ENCODE data around the gene GABBR2.

The GABBR2 gene

GRCh38 chr9:98610711-98611110 lies 98.0 kb downstream of the GABBR2 start:
- Mint-ChIP-seq H3K4me1 (ENCODE audit: low read depth) (no peaks in the 10 kb centered on the region), H3K27ac (no peak overlapping the region), H3K36me3 (ENCODE audit: low read depth) (no peaks in the 10 kb centered on the region), H3K27me3 (peaks cover 22% of the 10 kb centered on the region), H3K9me3 (no peaks in the 10 kb centered on the region), H3K4me3 (no peak overlapping the region)
- DNase-seq = no peak

- DNase-seq = no peak
- H3K4me1 Mint-ChIP-seq (ENCODE audit: low read depth) = no peaks in the 10 kb centered on the region
- peaks cover 19% of the 10 kb centered on the region for H3K27me3 Mint-ChIP-seq
- no peak overlapping the region for H3K27ac Mint-ChIP-seq
- no peak overlapping the region for H3K4me3 Mint-ChIP-seq
- H3K9me3 Mint-ChIP-seq = no peaks in the 10 kb centered on the region
- H3K36me3 Mint-ChIP-seq (ENCODE audit: low read depth) = no peaks in the 10 kb centered on the region
Observed at GRCh38 chr9:98610211-98610610, 98.5 kb downstream of the GABBR2 start.

- Mint-ChIP-seq H3K36me3 (ENCODE audit: low read depth) (no peaks in the 10 kb centered on the region), H3K9me3 (no peaks in the 10 kb centered on the region), H3K27ac (no peak overlapping the region), H3K4me3 (no peak overlapping the region), H3K4me1 (ENCODE audit: low read depth) (no peaks in the 10 kb centered on the region), H3K27me3 (peaks cover 19% of the 10 kb centered on the region)
- no peak for DNase-seq
Observed at GRCh38 chr9:98609646-98610045, 99.1 kb downstream of the GABBR2 start.

GRCh38 chr9:98607787-98608186 lies 100.9 kb downstream of the GABBR2 start:
- no peak for DNase-seq
- Mint-ChIP-seq H3K4me3 (no peak overlapping the region), H3K4me1 (ENCODE audit: low read depth) (no peaks in the 10 kb centered on the region), H3K9me3 (no peaks in the 10 kb centered on the region), H3K27ac (no peak overlapping the region), H3K27me3 (peaks cover 19% of the 10 kb centered on the region), H3K36me3 (ENCODE audit: low read depth) (no peaks in the 10 kb centered on the region)

GRCh38 chr9:98607152-98607551 lies 101.6 kb downstream of the GABBR2 start:
- Mint-ChIP-seq H3K4me1 (ENCODE audit: low read depth) (no peaks in the 10 kb centered on the region), H3K9me3 (no peaks in the 10 kb centered on the region), H3K36me3 (ENCODE audit: low read depth) (no peaks in the 10 kb centered on the region), H3K27ac (no peak overlapping the region), H3K27me3 (peaks cover 16% of the 10 kb centered on the region), H3K4me3 (no peak overlapping the region)
- DNase-seq = no peak

- peaks cover 16% of the 10 kb centered on the region for H3K27me3 Mint-ChIP-seq
- H3K4me1 Mint-ChIP-seq (ENCODE audit: low read depth) = no peaks in the 10 kb centered on the region
- no peaks in the 10 kb centered on the region for H3K36me3 Mint-ChIP-seq (ENCODE audit: low read depth)
- H3K9me3 Mint-ChIP-seq = no peaks in the 10 kb centered on the region
- no peak overlapping the region for H3K4me3 Mint-ChIP-seq
- no peak for DNase-seq
- H3K27ac Mint-ChIP-seq = no peak overlapping the region
Observed at GRCh38 chr9:98606730-98607129, 102.0 kb downstream of the GABBR2 start.

- no peak for DNase-seq
- no peak overlapping the region for H3K27ac Mint-ChIP-seq
- H3K9me3 Mint-ChIP-seq = no peaks in the 10 kb centered on the region
- H3K36me3 Mint-ChIP-seq (ENCODE audit: low read depth) = no peaks in the 10 kb centered on the region
- H3K4me3 Mint-ChIP-seq = no peak overlapping the region
- no peaks in the 10 kb centered on the region for H3K4me1 Mint-ChIP-seq (ENCODE audit: low read depth)
- peaks cover 10% of the 10 kb centered on the region for H3K27me3 Mint-ChIP-seq
Observed at GRCh38 chr9:98605116-98605515, 103.6 kb downstream of the GABBR2 start.

GRCh38 chr9:98603821-98604383 lies 104.8 kb downstream of the GABBR2 start:
- no peaks in the 10 kb centered on the region for H3K9me3 Mint-ChIP-seq
- no peak for DNase-seq
- no peak overlapping the region for H3K27ac Mint-ChIP-seq
- H3K4me3 Mint-ChIP-seq = no peak overlapping the region
- peaks cover 5% of the 10 kb centered on the region for H3K27me3 Mint-ChIP-seq
- H3K36me3 Mint-ChIP-seq (ENCODE audit: low read depth) = no peaks in the 10 kb centered on the region
- H3K4me1 Mint-ChIP-seq (ENCODE audit: low read depth) = no peaks in the 10 kb centered on the region

DNA sequence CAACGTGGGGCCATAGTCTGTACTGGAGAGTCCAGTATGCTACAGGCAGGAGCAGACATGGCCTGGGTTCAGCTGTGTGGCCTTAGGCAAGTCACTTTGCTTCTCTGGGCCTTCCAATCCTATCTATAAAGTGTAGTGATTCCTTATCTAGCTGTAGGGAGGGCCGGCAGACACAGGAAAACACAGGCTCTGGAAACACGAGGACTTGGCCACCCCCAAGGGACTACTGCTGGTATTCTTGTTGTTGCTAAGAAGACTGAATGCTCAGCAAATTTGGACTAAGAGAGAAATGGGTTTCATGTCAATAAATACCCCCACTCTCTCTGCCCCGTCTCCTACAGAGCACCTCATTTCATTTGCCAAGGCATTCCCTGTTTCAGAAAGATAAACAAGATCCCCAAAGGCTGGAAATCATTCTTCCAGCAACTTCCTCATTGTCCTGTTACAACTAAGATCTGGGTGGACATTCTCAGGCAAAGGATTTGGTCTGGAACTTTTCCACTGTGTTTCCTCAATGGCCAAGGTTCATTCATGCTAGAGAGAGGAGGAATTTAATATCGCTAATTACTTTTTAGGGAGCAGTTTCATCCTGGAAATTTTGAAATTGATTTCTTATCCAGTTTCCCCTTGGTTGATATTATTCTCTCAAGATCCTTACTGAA lies 105.8 kb downstream of the GABBR2 start:
- peaks cover 4% of the 10 kb centered on the region for H3K27me3 Mint-ChIP-seq
- H3K4me1 Mint-ChIP-seq (ENCODE audit: low read depth) = no peaks in the 10 kb centered on the region
- no peaks in the 10 kb centered on the region for H3K36me3 Mint-ChIP-seq (ENCODE audit: low read depth)
- no peak overlapping the region for H3K27ac Mint-ChIP-seq
- no peak overlapping the region for H3K4me3 Mint-ChIP-seq
- H3K9me3 Mint-ChIP-seq = no peaks in the 10 kb centered on the region
- no peak for DNase-seq

GRCh38 chr9:98600631-98601030 lies 108.1 kb downstream of the GABBR2 start:
- Mint-ChIP-seq H3K27me3 (no peaks in the 10 kb centered on the region), H3K27ac (no peak overlapping the region), H3K4me3 (no peak overlapping the region), H3K4me1 (ENCODE audit: low read depth) (no peaks in the 10 kb centered on the region), H3K36me3 (ENCODE audit: low read depth) (no peaks in the 10 kb centered on the region), H3K9me3 (no peaks in the 10 kb centered on the region)
- DNase-seq = no peak

GRCh38 chr9:98599566-98600216 lies 109.0 kb downstream of the GABBR2 start:
- Mint-ChIP-seq H3K27me3 (no peaks in the 10 kb centered on the region), H3K4me1 (ENCODE audit: low read depth) (no peaks in the 10 kb centered on the region), H3K9me3 (no peaks in the 10 kb centered on the region), H3K36me3 (ENCODE audit: low read depth) (no peaks in the 10 kb centered on the region), H3K4me3 (no peak overlapping the region), H3K27ac (no peak overlapping the region)
- no peak for DNase-seq

GRCh38 chr9:98598861-98599260 lies 109.9 kb downstream of the GABBR2 start:
- no peak for DNase-seq
- Mint-ChIP-seq H3K36me3 (ENCODE audit: low read depth) (no peaks in the 10 kb centered on the region), H3K9me3 (no peaks in the 10 kb centered on the region), H3K4me1 (ENCODE audit: low read depth) (no peaks in the 10 kb centered on the region), H3K27ac (no peak overlapping the region), H3K4me3 (no peak overlapping the region), H3K27me3 (no peaks in the 10 kb centered on the region)

- H3K4me1 Mint-ChIP-seq (ENCODE audit: low read depth) = no peaks in the 10 kb centered on the region
- H3K4me3 Mint-ChIP-seq = no peak overlapping the region
- no peaks in the 10 kb centered on the region for H3K27me3 Mint-ChIP-seq
- no peaks in the 10 kb centered on the region for H3K9me3 Mint-ChIP-seq
- H3K36me3 Mint-ChIP-seq (ENCODE audit: low read depth) = no peaks in the 10 kb centered on the region
- DNase-seq = no peak
- H3K27ac Mint-ChIP-seq = no peak overlapping the region
Observed at GRCh38 chr9:98597236-98597771, 111.4 kb downstream of the GABBR2 start.

DNA sequence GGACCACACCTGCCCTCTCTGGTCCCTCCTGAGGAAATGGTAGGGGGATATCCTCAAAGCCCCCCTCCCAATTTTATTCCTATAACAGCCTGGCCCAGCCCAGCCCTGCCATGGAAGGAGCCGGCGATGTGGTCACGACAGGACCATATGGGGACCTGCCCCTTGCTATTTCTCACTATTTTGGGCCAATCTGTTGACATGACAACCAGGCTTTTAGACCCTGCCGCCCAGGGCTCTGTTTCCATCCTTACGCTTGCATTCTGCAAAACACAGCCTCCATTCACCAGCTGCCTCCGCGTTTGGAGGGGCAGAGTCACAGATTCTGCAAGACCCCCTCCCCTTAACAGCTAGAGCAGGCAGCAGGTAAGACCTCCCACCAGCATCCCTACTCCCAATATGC lies 112.2 kb downstream of the GABBR2 start:
- Mint-ChIP-seq H3K4me3 (no peak overlapping the region), H3K27ac (no peak overlapping the region), H3K27me3 (peaks cover under 1% of the 10 kb centered on the region), H3K36me3 (ENCODE audit: low read depth) (no peaks in the 10 kb centered on the region), H3K9me3 (no peaks in the 10 kb centered on the region), H3K4me1 (ENCODE audit: low read depth) (no peaks in the 10 kb centered on the region)
- no peak for DNase-seq

DNA sequence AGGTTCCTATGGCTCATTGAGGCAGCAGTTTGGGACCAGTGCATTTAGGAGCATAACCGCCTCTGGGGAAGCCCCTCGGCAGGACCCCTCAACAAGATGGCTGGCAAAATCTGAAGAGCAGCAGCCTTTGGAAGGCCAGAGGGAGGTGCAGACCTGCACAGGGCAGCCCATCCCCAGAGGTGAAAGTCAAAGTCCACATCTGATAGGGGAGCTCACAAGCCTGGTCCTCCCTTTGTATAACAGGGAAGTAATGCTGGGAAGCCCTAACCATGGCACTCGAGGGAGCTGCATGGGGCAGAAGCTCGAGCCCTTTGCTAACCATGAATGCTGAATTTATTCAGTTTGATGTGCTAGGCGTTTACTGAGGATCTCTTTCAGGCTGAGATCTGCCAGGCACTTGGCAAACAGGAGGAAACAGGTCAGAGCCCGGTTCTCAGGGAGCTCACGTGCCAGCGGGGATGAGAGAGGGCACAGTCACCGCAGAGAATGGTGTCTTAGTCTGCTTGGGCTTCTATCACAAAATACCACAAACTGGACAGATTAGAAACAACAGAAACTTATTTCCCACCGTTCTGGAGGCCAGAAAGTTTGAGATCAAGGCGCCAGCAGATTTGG lies 114.1 kb downstream of the GABBR2 start:
- no peak overlapping the region for H3K27ac Mint-ChIP-seq
- DNase-seq = no peak
- peaks cover 15% of the 10 kb centered on the region for H3K27me3 Mint-ChIP-seq
- H3K4me1 Mint-ChIP-seq (ENCODE audit: low read depth) = no peaks in the 10 kb centered on the region
- no peaks in the 10 kb centered on the region for H3K36me3 Mint-ChIP-seq (ENCODE audit: low read depth)
- H3K4me3 Mint-ChIP-seq = no peak overlapping the region
- no peaks in the 10 kb centered on the region for H3K9me3 Mint-ChIP-seq

Data from activated T-cell treated with anti-CD3 and anti-CD28 coated beads, Interleukin-2, amount 50 U/mL, for 24 hours (primary cell).